Stimulated activated CD4-positive, alpha-beta T cell treated with anti-CD3 and anti-CD28 coated beads, Interleukin-15, amount 100 ng/mL, for 48 hours (primary cell): ENCODE results near the gene GASK1B.

ENCODE experiments used
- DNase-seq, 2 donors: peaks; one replicate each; pipeline ENCODE4 v3.0.0-alpha.2; 2020; ENCODE audit warnings: low read depth in 2 of 2

The GASK1B gene

GRCh38 chr4:158172261-158173258 is at the start of gene GASK1B:
Gene GASK1B, minus strand, starts transcription at chr4:158173025. Its CDS starts 1,650 bp downstream, at chr4:158171375.
- DNase-seq, result no peak

DNA sequence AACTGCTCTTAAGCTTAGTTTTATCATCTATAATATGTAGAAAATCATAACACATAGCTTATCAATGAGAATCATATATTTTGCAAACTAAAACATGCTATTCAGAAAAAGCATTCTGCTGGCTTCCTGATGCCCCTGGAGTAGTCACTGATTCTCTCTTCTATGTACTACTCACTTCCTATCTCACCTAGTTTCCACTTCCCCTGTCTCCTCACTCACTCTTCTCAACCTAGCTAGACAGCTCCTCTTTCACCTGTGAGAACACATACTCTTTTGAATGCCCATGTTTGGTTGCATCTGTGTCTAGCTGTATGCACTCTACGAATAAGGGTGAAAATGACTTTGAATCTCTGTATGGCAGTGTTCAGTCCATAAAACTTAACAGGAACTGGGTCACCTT is 46.8 kb upstream of the GASK1B start:
- DNase-seq, result no peak

- DNase-seq, result no peak
These were observed 44.9 kb upstream of the GASK1B start for GRCh38 chr4:158217763-158218162.

DNA sequence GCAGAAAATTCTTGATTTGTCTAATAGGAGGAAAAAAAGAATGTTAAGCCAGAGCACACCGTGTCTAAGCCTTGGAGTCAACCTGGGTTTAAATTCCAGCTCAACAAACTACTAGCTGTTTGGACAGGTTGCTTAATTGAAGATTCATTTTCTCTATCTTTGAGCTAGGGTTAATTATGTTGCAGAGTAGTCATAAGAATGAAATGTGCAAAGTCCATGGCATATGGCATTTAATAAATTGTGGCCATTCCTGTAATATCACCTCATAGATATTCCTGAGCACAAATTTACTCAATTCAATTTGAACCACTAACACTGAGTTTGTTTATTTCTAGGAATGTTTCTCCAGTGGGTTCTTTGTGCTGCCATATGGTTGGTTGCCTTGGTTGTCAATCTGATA is 42.0 kb upstream of the GASK1B start:
- DNase-seq, result no peak

DNA sequence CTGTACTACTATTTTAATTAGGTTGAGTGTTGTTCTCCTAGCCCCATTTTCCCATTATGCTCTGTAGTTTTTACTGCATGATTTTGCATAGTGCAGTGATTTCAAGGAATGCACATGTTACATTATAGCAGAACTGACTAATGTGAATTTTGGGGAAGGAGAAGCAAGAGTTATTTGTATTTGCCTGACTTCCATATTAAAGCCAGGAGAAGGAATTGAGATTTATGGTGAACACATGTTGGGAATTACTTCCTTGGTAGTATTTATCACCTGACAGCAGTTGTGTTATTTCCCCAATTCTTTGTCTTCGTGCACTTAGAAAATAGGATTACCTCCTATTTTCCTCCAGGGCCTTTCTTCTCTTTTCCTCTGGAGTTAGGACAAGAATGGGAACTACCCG is 40.6 kb upstream of the GASK1B start:
- no peak for DNase-seq

GRCh38 chr4:158211222-158211621 is 38.4 kb upstream of the GASK1B start:
- DNase-seq, result no peak

GRCh38 chr4:158209825-158210807 is 37.3 kb upstream of the GASK1B start, which contains the start of gene TMEM144:
Gene TMEM144, plus strand, starts transcription at chr4:158210486. Its CDS starts 2,182 bp downstream, at chr4:158212668.
- peak; percentile 39 to 50 for DNase-seq

GRCh38 chr4:158208963-158209640 is 36.3 kb upstream of the GASK1B start:
- no peak for DNase-seq

- no peak for DNase-seq
These were observed 31.1 kb upstream of the GASK1B start for GRCh38 chr4:158203929-158204328.

GRCh38 chr4:158203436-158203835 is 30.6 kb upstream of the GASK1B start:
- DNase-seq, result no peak

GRCh38 chr4:158202481-158202880 is 29.7 kb upstream of the GASK1B start:
- no peak for DNase-seq

DNA sequence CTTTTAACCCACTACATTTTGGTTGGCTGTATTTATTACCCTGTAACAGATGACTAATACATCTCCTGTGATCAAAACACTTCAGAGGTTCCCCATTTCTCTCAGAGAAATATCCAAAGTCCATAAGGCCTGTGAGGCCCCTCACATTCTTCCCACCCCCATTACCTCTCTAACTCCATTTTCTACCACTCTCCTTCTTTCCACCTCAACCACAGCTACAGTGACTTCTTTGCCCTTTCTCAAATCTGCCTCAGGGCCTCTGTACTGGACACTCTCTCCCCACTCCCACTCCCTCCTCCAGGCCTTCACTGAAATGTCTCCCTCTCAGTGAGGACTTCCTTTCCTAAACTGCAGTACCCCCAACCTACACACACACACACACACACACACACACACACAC is 29.1 kb upstream of the GASK1B start:
- DNase-seq, result no peak

DNA sequence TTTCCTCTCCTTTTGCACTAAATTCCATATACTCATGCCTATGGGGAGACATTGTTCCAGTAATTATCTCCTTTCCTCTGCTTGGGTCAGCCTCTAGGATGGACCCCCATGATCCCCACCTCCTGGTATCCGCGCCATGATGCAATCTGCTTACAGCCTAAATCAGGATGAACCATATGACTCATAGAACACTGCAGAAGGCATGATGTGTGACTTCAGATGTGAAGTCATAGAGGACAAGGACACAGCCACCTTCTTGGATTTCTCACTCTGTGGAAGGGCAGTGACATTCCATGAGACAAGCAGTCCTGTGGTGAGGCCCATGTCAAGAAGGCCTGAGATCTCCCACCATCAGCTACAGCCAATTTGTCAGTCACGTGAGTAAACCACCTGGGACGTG is 28.5 kb upstream of the GASK1B start:
- DNase-seq, result no peak

GRCh38 chr4:158200214-158200613 is 27.4 kb upstream of the GASK1B start:
- no peak for DNase-seq

GRCh38 chr4:158197194-158197776 is 24.5 kb upstream of the GASK1B start:
- DNase-seq, result no peak

DNA sequence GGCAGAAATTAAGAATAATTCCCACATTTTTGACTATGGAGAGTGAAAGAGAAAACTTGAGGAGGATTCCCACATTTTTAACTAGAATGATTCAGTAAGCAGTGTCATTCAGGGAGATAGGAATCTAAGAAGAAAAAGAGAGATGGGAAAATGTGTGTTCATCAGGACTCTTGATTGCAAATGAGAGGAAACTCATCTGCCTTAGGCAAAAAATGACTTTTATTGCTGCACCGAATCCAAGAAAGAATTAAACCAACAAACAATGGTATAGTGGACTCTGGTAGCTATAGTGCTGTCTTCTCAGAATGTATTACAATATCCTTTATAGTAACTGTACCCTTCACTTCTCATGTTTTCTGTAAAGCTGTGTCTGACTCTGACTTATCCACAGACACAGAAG is 22.5 kb upstream of the GASK1B start:
- no peak for DNase-seq

GRCh38 chr4:158193171-158193749 is 20.4 kb upstream of the GASK1B start:
- DNase-seq, result no peak

DNA sequence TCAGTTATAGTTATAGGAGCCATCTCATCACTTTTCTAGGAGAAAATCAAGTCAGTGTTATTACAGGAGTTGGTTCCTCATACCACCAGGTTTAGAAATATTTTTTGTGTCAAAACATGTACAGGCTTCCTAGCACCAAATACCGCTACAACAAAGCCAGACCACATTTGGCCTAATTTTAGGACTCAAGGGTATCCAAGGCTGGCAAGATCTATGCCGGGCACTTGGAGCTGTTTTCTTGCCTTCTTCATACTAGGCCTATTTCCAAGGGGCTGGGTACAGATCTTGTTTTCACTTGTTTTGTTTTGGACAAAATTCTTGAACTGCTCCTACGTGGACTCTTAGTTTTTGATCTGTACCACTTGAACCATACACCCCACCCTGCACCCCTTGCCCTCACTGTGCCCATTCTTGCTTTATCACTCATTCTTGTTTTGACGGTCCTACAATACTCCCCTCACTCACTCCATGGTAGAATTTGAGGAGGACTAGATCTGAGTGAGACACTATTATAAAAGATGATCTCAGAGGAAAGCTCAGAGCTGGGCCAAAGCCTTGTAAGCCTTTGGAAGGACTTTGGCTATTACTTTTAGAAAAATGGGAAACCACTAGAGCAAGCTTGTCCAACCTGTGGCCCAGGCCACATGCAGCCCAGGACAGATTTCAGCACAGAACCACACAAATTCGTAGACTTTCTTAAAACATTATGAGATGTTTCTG is 19.8 kb upstream of the GASK1B start:
- no peak for DNase-seq

DNA sequence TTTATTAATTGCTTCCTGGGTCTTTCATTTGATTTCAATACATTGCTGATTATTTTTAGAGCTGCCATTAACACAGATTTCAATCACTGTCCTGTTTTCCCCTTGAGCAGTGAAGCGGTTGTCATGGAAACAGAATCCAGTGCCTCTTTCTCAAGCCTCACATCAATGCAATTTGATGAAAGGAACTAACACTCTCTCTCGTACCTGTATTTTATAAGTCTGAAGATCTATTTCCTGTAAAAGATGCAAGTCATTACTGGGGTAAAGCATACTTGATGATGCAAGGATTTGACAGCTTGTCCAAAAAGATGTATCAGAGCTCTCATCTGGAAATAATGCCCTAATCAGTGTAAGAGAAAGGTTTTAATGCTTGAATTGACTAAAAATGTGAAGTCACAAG is 17.9 kb upstream of the GASK1B start:
- DNase-seq, result no peak

GRCh38 chr4:158189422-158189821 is 16.6 kb upstream of the GASK1B start:
- DNase-seq, result no peak
